ENCODE measurements around the gene GP9.

GP9 gene

GRCh38 chr3:129060276-129061022 is at the start of gene GP9:
GP9 (plus strand) TSS chr3:129060779; CDS start chr3:129061740, 961 bp downstream.
- DNase-seq (ENCODE audit: low read depth, low spot score) = no peak

GRCh38 chr3:129013491-129013891 is 47.1 kb upstream of the GP9 start:
- DNase-seq (ENCODE audit: low read depth, low spot score) = no peak

GRCh38 chr3:129014148-129014547 is 46.4 kb upstream of the GP9 start:
- DNase-seq (ENCODE audit: low read depth, low spot score) = no peak

- DNase-seq (ENCODE audit: low read depth, low spot score) = no peak
These were observed 45.7 kb upstream of the GP9 start for GRCh38 chr3:129014793-129015345.

GRCh38 chr3:129015388-129016105 is 45.0 kb upstream of the GP9 start:
- DNase-seq (ENCODE audit: low read depth, low spot score) = no peak

GRCh38 chr3:129016356-129016719 is 44.2 kb upstream of the GP9 start:
- DNase-seq (ENCODE audit: low read depth, low spot score) = peak; percentile 65

GRCh38 chr3:129016720-129017483 is 43.7 kb upstream of the GP9 start:
- no peak for DNase-seq (ENCODE audit: low read depth, low spot score)

- no peak for DNase-seq (ENCODE audit: low read depth, low spot score)
These were observed 43.1 kb upstream of the GP9 start for GRCh38 chr3:129017484-129017899.

GRCh38 chr3:129018271-129018670 is 42.3 kb upstream of the GP9 start:
- no peak for DNase-seq (ENCODE audit: low read depth, low spot score)

GRCh38 chr3:129018751-129019150 is 41.8 kb upstream of the GP9 start:
- no peak for DNase-seq (ENCODE audit: low read depth, low spot score)

- DNase-seq (ENCODE audit: low read depth, low spot score) = no peak
These were observed 41.3 kb upstream of the GP9 start for GRCh38 chr3:129019266-129019665.

- DNase-seq (ENCODE audit: low read depth, low spot score) = no peak
These were observed 39.9 kb upstream of the GP9 start for GRCh38 chr3:129020691-129021090.

GRCh38 chr3:129021140-129021551 is 39.4 kb upstream of the GP9 start:
- no peak for DNase-seq (ENCODE audit: low read depth, low spot score)

- no peak for DNase-seq (ENCODE audit: low read depth, low spot score)
These were observed 38.2 kb upstream of the GP9 start for GRCh38 chr3:129022114-129023007.

- no peak for DNase-seq (ENCODE audit: low read depth, low spot score)
These were observed 37.6 kb upstream of the GP9 start for GRCh38 chr3:129023008-129023358.

- no peak for DNase-seq (ENCODE audit: low read depth, low spot score)
These were observed 36.7 kb upstream of the GP9 start for GRCh38 chr3:129023909-129024308.

- no peak for DNase-seq (ENCODE audit: low read depth, low spot score)
These were observed 35.5 kb upstream of the GP9 start for GRCh38 chr3:129025108-129025507.

- DNase-seq (ENCODE audit: low read depth, low spot score) = no peak
These were observed 34.7 kb upstream of the GP9 start for GRCh38 chr3:129025691-129026435.

GRCh38 chr3:129026728-129027543 is 33.6 kb upstream of the GP9 start:
- DNase-seq (ENCODE audit: low read depth, low spot score) = peak; percentile 92

GRCh38 chr3:129027544-129027880 is 33.1 kb upstream of the GP9 start:
- DNase-seq (ENCODE audit: low read depth, low spot score) = no peak
